ENCODE measurements around the gene GLOD4. TPM values are rescaled to one million over a fixed set of nuclear protein-coding genes. Genes with fewer than 3 reads are reported as not detected.
"Not testable (repeated sequence)": the region's sequence is repeated elsewhere in the genome, so short reads cannot be mapped to it uniquely, and the experiment has no call there.

The GLOD4 gene
- 10 to 100 TPM; 28.6 to 53.7 (median 37.0) TPM for total RNA-seq

- H3K4me1 ChIP-seq, result peaks cover 0 to 34% (median 16%) of the 10 kb centered on the region in 4 donors
- TF ChIP-seq CTCF (IDR thresholded peaks at IDR 0.05) (peak in 3 of 5 experiments; percentile 22 to 74 (median 70)), EP300 (IDR thresholded peaks at IDR 0.05) (peak in 1 of 2 donors; percentile 99), POLR2A (IDR thresholded peaks at IDR 0.05) (peak; percentile 66 to 77)
- DNase-seq (ENCODE audit: low spot score in 2 of 2), result peak; percentile 94 to 95
- peaks cover 0 to 31% (median 15%) of the 10 kb centered on the region in 3 donors for H3K36me3 ChIP-seq
- no peaks in the 10 kb centered on the region for H3K27me3 ChIP-seq
- peak within 1 kb of the TSS; percentile 48 to 93 (median 87) for H3K27ac ChIP-seq
- 0 to 1% methylated on average over 39 to 69 of the region's 87 CpGs for WGBS, 2 donors
- no peaks in the 10 kb centered on the region for H3K9me3 ChIP-seq
- peak within 1 kb of the TSS; percentile 61 to 93 (median 89) for H3K4me3 ChIP-seq
Observed at GRCh38 chr17:781805-782731, at the start of gene GLOD4, which contains the start of gene MRM3. Gene GLOD4 (minus strand): TSS chr17:782280. CDS start chr17:782255, 25 bp downstream. Gene MRM3 (plus strand): TSS chr17:782353. CDS start chr17:782379, 26 bp downstream.

- WGBS, 2 donors, result 83 to 85% methylated on average over 7 of the region's 7 CpGs
Observed at GRCh38 chr17:830950-831349, 48.9 kb upstream of the GLOD4 start.

GRCh38 chr17:830381-830780 is 48.3 kb upstream of the GLOD4 start:
- H3K27me3 ChIP-seq, result no peaks in the 10 kb centered on the region
- H3K4me3 ChIP-seq, result no peak overlapping the region
- 75 to 80% methylated on average over 19 of the region's 19 CpGs for WGBS, 2 donors
- no peak for DNase-seq (ENCODE audit: low spot score in 2 of 2)
- TF ChIP-seq CTCF (IDR thresholded peaks at IDR 0.05) (no peak), EP300 (IDR thresholded peaks at IDR 0.05) (no peak), POLR2A (IDR thresholded peaks at IDR 0.05) (no peak)
- no peak overlapping the region for H3K27ac ChIP-seq
- H3K36me3 ChIP-seq, result peaks cover 0 to 7% (median 0%) of the 10 kb centered on the region in 3 donors
- H3K4me1 ChIP-seq, result no peaks in the 10 kb centered on the region
- peaks cover 0 to 6% (median 0%) of the 10 kb centered on the region in 4 donors for H3K9me3 ChIP-seq

More at GRCh38 chr17:830950-831349, 48.9 kb upstream of the GLOD4 start:
- H3K4me1 ChIP-seq, result no peaks in the 10 kb centered on the region
- no peak overlapping the region for H3K27ac ChIP-seq
- H3K36me3 ChIP-seq, result peaks cover 0 to under 1% (median 0%) of the 10 kb centered on the region in 3 donors
- H3K27me3 ChIP-seq, result no peaks in the 10 kb centered on the region
- TF ChIP-seq POLR2A (IDR thresholded peaks at IDR 0.05), result no peak
- TF ChIP-seq CTCF (IDR thresholded peaks at IDR 0.05), result no peak
- TF ChIP-seq EP300 (IDR thresholded peaks at IDR 0.05), result no peak
- H3K9me3 ChIP-seq, result peaks cover 0 to 6% (median 0%) of the 10 kb centered on the region in 4 donors
- H3K4me3 ChIP-seq, result no peak overlapping the region
- DNase-seq (ENCODE audit: low spot score in 2 of 2), result no peak

GRCh38 chr17:829614-830013 is 47.5 kb upstream of the GLOD4 start:
- H3K36me3 ChIP-seq; H3K27ac ChIP-seq; DNase-seq (ENCODE audit: low spot score in 2 of 2); H3K4me3 ChIP-seq; H3K4me1 ChIP-seq; H3K9me3 ChIP-seq; H3K27me3 ChIP-seq: not testable (repeated sequence)
- 67 to 80% methylated on average over 3 of the region's 3 CpGs for WGBS, 2 donors

- WGBS, 2 donors, result 71 to 74% methylated on average over 5 of the region's 5 CpGs
- H3K9me3 ChIP-seq, result peaks cover 0 to 6% (median 0%) of the 10 kb centered on the region in 4 donors
- no peak for DNase-seq (ENCODE audit: low spot score in 2 of 2)
Observed at GRCh38 chr17:828761-829160, 46.7 kb upstream of the GLOD4 start.

More at GRCh38 chr17:828761-829160, 46.7 kb upstream of the GLOD4 start:
- Histone ChIP-seq H3K4me1 (no peaks in the 10 kb centered on the region), H3K27me3 (no peaks in the 10 kb centered on the region), H3K36me3 (peaks cover 0 to 9% (median 0%) of the 10 kb centered on the region in 3 donors), H3K27ac (no peak overlapping the region), H3K4me3 (no peak overlapping the region)
- no peak for TF ChIP-seq POLR2A (IDR thresholded peaks at IDR 0.05)
- no peak for TF ChIP-seq EP300 (IDR thresholded peaks at IDR 0.05)
- no peak for TF ChIP-seq CTCF (IDR thresholded peaks at IDR 0.05)

Measured in tibial nerve (tissue), 4 donors.